HG02943 (cell line): Measurements from ENCODE around the gene CAPN5.

Experiments used
- ATAC-seq: cut with Tn5 transposase; IDR thresholded peaks from one replicate; pipeline ENCODE4 v1.9.1; 2021; ENCODE audit warnings: mild to moderate bottlenecking, low read depth, moderate library complexity; ENCODE audit not compliant: unreplicated experiment

CAPN5 gene

DNA sequence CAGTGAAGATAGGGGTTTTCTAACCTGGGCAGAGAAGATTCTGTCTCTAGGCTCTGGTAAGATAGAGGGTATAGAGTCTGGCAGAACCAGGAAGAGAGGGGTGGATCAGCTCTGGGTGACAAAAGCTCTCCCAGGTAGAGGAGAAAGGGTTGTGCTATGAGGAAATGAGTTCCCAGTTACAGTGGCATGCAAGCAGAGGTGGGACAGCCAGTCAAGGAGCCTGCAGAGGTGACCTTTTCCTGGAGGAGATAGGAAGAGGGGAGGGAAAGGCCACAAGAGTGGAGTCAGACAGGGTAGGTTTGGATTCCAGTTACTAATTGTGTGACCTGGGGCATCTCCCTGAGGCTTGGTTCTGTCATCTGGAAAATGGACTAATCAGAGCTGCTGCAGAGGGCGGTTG, 3.4 kb upstream of the CAPN5 start:
- no peak for ATAC-seq

DNA sequence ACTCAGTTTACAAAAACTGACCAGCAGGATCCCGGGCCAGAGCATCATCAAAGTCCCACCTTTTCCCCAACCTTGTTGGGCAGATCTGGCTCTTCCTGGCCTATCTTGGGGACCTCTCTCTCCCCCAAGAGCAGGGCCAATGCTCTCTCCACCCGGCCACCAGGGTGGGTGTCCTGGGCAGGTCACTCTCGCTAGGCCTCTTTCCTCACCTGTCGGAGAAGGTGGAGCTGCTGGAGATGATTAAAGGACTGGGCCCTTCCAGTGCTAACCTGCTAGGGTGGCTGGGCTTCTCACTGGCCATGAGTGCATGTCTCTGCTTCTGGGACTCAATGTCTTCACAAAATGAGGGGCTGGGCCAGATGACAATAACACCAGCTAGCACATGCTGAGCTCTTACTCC, 2.9 kb upstream of the CAPN5 start:
- no peak for ATAC-seq

- no peak for ATAC-seq
Observed at GRCh38 chr11:77064648-77065217, 2.0 kb upstream of the CAPN5 start.

DNA sequence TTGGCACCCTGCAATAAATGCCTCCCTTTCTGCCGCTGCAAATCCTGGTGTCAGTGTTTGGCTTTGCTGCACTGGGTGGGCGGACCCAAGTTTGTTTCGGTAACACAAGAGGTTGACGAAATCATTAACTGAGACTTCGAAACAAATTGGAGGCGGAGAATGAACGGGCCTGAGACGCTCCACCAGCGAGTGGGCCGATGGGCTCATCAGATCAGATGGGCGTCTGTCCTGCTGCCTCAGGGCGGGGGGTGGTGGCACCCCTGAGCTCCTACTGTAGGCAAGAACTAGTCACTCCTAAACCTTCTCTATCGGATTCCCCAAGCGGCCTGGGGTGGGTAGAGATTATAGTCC, 918 bp upstream of the CAPN5 start:
- no peak for ATAC-seq

DNA sequence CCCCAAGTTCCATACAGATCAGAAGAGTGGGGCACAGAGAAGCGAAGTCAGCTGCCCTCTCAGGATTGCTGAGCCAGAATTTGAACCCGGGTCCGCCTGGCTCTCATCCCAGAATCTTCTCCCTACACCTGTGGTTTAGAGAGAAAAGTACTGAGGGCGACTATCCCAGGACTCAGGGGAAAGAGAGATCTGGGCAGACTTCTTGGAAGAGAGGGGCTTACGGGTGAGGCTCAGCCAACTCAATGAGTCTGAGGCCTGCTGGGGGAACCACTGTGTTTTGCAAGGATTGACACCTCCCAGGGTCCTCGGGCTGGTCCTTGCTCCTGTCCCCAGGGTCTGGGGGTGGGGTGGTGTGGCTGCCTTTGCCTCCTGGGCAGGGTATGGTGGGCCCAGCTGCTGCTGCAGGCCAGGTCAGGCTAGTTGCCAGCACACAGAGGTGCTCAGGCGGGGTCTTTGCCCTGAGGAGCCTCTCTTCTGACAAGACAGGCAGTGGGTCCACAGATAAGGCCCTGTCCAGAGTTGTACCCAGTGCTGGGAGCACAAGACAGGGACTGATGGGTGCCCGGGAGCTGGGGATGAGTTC, 1.2 kb downstream of the CAPN5 start:
- no peak for ATAC-seq

DNA sequence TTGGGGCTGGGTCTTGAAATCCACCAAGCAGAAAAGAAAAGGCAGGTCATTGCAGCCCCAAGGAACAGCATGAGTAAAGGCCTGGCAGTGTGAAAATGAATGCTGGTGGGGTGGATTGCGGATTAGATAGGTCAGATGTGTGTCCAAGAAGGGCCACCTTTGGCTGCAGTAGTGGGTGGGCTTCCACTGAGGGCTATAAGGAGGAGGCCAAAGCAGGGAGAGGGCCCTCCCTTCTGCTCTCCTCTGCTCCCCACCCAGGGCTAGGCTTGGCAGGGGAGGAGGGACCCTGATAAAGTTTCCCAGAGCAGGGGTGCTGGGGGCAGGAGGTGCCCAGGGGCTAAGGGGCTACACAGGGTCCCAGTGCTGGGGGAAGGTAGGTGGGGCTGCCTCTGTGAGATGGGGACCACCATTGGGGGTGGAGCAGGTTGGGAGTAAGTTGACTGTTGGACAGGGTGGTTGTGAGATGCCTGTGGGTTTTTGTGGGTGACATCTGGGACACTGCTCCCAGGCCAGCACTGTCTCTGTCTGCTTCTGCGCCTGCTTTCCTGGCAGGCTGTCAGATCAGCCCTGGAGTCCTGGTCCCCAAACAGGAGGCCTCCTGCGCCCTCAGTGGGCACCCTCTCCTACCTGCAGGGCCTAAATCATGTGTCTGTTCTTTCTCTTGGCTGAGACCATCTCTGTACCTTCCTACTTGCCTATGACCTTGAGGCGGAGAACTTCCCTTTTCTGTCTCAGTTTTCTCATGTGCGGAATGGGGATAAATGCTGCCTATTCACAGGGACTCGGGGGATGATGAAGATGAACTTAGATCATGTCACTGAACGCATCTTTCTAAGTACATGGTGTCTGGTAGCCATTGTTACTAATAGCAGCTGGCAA, 1.9 kb downstream of the CAPN5 start:
- ATAC-seq: no peak

DNA sequence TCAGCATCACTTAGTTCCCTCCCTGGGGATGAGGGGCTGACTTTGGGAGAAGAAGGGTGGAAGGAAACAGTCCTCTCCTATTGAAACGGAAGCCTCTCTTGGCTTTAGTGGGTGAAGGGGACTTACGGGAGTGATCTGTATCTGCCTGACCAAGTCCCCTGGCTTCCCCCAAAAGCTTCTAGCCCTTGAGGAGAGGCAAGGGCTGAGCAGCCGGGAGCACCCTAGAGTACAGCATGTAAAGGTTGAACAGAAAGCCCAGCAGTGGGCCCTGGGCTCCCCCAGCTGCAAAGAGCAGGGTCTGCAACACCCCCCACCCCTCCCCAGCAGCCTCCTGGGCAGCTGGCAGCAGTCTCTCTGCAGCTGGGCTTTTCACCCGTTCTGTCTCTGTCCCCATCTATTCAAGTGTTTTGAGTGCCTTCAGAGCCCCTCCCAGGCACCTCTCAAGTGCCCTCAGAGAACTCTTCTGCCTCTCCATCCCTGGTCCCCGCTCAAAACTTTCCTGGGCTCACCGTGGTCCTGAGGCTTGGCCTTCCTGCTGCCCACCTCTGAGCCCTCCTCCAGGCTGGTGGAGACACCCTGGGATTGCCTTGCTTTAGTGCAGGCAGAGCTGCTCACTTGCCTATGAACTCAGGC, 2.7 kb downstream of the CAPN5 start:
- no peak for ATAC-seq

DNA sequence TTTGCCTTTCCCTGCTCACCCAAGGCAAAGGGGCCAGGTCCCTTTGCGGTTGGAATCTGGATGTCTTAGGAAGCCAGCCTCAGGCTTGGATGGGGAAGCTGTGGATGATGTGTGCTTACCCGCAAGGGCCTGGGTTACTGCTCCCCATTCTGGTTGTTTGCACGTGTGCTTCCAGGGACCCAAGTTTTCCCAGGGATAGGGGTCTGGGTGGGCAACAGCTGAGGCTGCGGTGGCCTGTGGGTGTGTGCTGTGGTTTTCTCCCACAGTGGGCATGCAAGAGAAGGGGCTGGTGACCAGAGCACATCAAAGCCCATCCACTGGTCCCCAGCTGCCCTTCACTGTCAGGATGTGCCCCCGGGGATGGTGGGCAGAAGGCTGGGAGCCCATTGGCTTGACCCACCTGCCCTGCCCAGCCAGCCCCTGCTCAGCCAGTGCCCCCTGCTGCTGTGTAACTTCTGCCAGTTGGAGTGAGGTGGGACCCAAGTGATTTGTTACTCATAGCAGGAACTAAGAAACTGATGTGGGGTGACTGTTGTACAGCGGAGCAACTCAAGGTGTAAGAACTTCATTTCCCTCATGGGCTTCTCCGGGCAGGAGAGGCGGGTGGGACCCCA, 3.3 kb downstream of the CAPN5 start:
- ATAC-seq: no peak

- ATAC-seq: no peak
Observed at GRCh38 chr11:77071077-77071476, 4.3 kb downstream of the CAPN5 start.

DNA sequence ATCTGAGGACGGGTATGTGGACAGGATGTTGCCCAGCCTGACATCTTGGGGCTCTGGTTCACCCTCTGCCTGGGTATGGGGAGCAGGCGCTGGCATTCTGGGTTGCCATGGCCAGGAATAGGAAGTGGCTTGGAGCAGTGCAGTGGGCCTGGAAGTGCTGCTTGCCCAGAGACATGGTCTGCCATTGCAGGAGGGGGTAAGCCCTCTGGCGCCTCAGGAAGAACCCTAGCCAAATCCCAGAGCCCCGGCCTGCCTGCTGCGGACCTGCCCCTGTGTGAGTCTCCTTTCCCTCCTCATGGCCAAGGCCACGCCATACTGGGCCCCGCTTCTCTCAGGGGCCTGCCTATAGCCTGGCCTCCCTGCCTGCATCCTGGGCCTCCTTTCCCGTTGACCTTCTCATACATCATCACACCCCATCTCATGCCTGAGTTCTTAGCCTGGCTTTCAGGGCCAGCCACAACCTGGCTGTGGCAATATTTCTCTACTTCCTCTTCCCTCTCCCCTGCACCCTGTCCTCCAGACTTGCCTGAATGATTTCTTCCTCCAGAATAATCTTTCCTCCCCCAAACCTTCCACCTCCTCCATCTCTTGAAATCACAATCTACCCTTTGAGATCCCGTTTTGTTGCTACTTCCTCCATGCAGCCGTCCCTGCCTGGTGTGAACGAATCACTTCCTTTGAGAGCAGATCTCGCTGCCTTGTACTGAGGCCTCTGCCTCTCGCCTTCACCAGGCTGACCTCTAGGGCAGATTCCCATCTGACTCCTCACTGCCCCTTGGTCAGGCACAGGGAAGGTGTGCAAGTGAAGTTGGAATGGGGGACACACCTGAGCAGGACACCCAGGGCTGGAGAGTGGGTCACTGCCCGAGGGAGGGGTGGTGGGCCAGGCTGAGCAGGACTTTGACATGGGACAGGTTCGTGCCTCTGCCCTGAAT, 5.2 kb downstream of the CAPN5 start:
- no peak for ATAC-seq

DNA sequence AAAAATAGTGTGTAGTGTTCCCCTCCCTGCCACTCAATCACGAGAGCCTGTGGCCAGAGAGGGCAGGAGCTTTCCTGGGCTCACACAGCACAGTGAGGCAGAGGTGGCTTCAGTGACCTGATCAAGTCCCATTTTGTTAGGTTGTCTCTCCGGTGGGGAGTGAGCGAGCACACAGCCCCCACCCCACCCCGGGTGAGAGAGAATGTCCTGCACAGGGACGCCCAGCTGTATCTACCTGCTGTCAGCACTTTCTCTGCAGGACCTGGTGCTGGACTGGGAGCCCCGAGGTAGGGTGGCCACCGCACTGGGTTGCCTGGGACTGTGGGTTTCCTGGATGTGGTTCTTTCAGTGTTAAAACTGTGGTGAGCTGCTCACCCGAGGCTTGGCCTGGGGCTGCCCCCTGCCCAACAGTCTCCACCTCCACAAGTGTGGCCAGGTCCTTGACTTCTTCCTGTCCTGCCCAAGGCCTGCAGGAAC, 6.1 kb downstream of the CAPN5 start:
- ATAC-seq: no peak

- no peak for ATAC-seq
Observed at GRCh38 chr11:77073328-77074001, 6.7 kb downstream of the CAPN5 start.

DNA sequence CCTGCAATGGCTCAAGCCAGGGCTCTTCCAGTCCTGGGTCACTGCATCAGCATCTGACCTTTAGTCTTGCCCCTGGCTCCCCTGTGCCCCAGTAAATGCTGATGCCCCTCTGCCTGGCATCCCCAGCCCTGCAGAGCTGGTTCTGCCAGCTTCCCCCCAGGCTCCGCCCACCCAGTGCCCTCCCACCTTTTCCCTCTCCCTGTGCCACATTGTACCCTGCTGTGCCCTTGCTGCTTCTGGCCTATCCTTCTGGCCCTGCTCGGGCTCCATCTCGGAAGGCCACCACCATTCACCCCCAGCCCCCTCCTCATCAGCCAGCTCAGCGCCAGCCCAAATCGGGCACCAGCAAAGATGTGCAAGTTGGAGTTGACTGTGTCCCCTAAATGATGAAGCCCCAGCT, 7.4 kb downstream of the CAPN5 start:
- no peak for ATAC-seq

GRCh38 chr11:77074626-77075221, 8.0 kb downstream of the CAPN5 start:
- ATAC-seq: no peak

DNA sequence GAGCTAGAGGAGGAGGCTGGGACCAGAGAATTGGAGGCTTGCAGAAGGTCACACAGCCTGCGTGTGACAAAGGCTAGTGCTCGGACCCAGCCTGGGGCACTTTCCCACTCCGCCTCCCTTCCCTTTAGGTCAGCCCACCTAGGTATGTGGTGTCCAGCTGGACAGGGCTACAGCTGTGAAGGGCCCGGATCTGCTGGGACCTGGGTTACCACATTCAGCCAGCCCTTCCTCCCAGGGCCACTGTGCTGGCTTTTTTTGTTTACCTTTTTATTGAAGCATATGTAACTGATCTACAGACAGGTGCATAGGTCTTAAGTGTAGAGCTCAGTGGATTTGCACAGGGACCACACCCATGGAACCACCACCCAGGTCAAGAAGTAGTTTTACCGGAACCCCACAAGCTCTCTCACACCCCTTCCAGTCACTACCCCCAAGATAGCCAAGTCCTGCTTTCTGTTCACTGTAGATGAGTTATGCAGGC, 8.7 kb downstream of the CAPN5 start:
- ATAC-seq: no peak

- no peak for ATAC-seq
Observed at GRCh38 chr11:77079666-77080065, 12.9 kb downstream of the CAPN5 start.

- ATAC-seq: no peak
Observed at GRCh38 chr11:77080643-77081210, 14.0 kb downstream of the CAPN5 start.

GRCh38 chr11:77081381-77081851, 14.6 kb downstream of the CAPN5 start:
- no peak for ATAC-seq
